Measurements from ENCODE around the gene PTPRT. TPM values are rescaled to one million over a fixed set of nuclear protein-coding genes. Genes with fewer than 3 reads are reported as not detected.

The PTPRT gene
- polyA plus RNA-seq, 1 donor: 0.78 TPM

DNA sequence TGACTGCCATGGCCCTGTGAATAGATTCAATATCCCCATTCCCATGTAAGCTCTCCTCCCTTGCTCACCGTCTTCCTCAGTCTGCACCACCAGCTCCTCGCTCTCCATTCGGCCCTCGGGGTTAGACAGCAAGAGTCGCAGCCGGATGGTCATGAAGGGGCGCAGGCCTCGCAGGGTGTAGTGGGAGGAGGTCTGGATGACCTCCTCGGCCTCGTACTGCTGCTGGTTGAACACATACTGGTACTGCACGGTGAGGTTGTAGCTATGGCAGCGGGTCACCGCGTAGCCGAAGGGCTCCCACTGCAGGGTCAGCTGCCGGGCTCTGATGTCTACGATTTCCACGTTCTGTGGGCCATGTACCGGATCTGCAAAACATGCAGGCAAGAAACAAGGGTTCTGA lies 717.5 kb downstream of the PTPRT start:
- H3K27ac ChIP-seq (ENCODE audit: low read length): no peak overlapping the region
- no peak overlapping the region for H3K4me3 ChIP-seq (ENCODE audit: low read length)
- H3K9me3 ChIP-seq (ENCODE audit: control insufficient read depth, low read depth, low read length): no peaks in the 10 kb centered on the region
- no peaks in the 10 kb centered on the region for H3K36me3 ChIP-seq (ENCODE audit: control insufficient read depth, insufficient read depth, low read length)
- no peaks in the 10 kb centered on the region for H3K4me1 ChIP-seq (ENCODE audit: control insufficient read depth, insufficient read depth, low read length)
- no CpG with 5 or more reads among the region's 19 CpGs for WGBS (ENCODE audit: insufficient coverage, low lambda C conversion rate)
- H3K27me3 ChIP-seq (ENCODE audit: control insufficient read depth, insufficient read depth, low read length): no peaks in the 10 kb centered on the region
- DNase-seq: no peak

DNA sequence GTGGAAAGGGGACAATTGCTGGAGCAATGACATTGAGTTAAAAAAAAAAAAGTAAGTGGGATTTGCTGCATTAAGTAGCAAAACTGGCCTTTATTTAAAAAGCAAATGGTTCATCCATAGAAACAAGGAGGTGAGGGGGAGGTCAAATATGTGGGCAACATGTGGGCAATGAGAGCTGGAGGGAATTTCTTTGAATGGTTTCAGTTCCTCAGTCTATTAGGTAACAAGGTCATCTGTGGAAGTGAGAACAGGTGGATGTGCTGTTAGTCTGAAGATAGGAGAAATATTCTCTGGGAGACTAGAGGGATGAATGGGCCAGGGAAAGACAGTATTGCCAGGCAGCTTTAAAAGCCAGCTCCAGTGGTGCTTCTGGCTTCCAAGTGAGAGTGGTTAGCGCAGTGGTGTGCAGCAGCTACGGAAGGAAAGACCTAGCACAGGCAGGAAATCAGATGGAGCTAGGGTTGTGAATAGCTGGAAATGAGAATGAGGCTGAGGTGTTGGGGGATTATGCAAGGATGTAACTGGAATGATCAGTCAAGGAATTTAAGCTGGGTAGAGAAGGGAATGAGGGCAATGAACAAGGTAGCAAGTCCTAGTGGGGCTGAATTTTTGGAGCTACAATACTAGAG lies 727.6 kb downstream of the PTPRT start:
- WGBS (ENCODE audit: insufficient coverage, low lambda C conversion rate): 94% methylated on average over 2 of the region's 2 CpGs
- Histone ChIP-seq H3K36me3 (ENCODE audit: control insufficient read depth, insufficient read depth, low read length) (no peaks in the 10 kb centered on the region), H3K27ac (ENCODE audit: low read length) (no peak overlapping the region), H3K27me3 (ENCODE audit: control insufficient read depth, insufficient read depth, low read length) (no peaks in the 10 kb centered on the region), H3K4me1 (ENCODE audit: control insufficient read depth, insufficient read depth, low read length) (no peaks in the 10 kb centered on the region), H3K9me3 (ENCODE audit: control insufficient read depth, low read depth, low read length) (no peaks in the 10 kb centered on the region), H3K4me3 (ENCODE audit: low read length) (no peak overlapping the region)
- no peak for DNase-seq

DNA sequence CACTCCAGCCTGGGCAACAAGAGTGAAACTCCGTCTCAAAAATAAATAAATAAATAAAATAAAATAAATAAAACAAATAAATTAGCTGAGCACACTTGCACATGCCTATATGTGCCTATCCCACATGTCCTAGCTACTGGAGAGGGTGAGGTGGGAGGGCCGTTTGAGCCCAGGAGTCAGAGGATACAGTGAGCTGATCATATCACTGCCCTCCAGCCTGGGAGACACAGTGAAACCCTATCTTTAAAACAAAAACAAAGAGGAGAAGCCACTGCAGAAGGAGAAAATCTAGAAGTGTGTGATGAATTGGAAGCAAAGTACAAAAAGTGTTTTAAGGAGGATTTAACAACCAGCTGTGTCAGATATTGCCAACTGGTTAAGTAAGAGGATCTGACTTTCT lies 728.4 kb downstream of the PTPRT start:
- H3K27me3 ChIP-seq (ENCODE audit: control insufficient read depth, insufficient read depth, low read length): no peaks in the 10 kb centered on the region
- H3K4me1 ChIP-seq (ENCODE audit: control insufficient read depth, insufficient read depth, low read length): no peaks in the 10 kb centered on the region
- no peaks in the 10 kb centered on the region for H3K9me3 ChIP-seq (ENCODE audit: control insufficient read depth, low read depth, low read length)
- H3K4me3 ChIP-seq (ENCODE audit: low read length): no peak overlapping the region
- 33% methylated on average over 1 of the region's 2 CpGs for WGBS (ENCODE audit: insufficient coverage, low lambda C conversion rate)
- no peak for DNase-seq
- H3K36me3 ChIP-seq (ENCODE audit: control insufficient read depth, insufficient read depth, low read length): no peaks in the 10 kb centered on the region
- no peak overlapping the region for H3K27ac ChIP-seq (ENCODE audit: low read length)

DNA sequence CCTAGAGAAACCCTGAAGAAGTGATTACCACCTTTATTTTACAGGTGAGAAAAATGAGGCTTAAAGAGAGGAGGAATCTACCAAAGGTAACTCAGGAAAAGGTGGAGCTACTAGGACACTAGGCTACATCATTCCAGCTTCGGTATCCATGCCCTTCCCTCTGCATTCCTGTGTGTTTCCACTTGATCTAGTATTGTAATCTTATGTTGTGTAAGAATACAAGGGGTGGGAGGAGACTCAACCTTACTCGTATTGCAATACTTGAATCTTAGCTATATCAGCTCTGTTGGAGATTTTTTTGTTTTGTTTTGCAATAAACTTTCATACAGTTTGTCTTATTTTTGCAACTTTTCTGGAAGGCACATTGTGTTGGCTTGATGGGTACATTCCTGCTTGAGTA lies 742.4 kb downstream of the PTPRT start:
- Histone ChIP-seq H3K27me3 (ENCODE audit: control insufficient read depth, insufficient read depth, low read length) (no peaks in the 10 kb centered on the region), H3K27ac (ENCODE audit: low read length) (no peak overlapping the region), H3K9me3 (ENCODE audit: control insufficient read depth, low read depth, low read length) (no peaks in the 10 kb centered on the region), H3K4me3 (ENCODE audit: low read length) (no peak overlapping the region), H3K4me1 (ENCODE audit: control insufficient read depth, insufficient read depth, low read length) (no peaks in the 10 kb centered on the region), H3K36me3 (ENCODE audit: control insufficient read depth, insufficient read depth, low read length) (no peaks in the 10 kb centered on the region)
- WGBS (ENCODE audit: insufficient coverage, low lambda C conversion rate): no CpG with 5 or more reads among the region's 2 CpGs
- no peak for DNase-seq

DNA sequence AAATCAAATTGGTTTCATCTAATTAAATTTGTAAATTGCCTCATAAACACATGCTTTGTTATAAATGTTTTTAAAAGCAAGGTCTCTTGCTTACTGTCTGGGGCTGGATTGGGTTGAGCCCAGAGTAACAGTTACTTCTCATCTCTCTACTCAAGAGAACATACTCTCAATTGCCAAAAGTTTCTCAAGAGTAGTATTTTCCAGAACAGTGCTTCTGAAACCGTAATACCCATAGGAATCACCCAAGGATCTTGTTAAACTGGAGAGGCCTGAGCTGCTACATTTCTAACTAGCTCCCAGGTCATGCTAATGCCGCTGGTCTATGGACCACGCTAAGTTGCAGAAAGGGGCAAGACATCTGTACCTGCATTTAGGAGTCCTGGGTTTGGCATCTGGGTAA lies 744.9 kb downstream of the PTPRT start:
- no peaks in the 10 kb centered on the region for H3K9me3 ChIP-seq (ENCODE audit: control insufficient read depth, low read depth, low read length)
- H3K4me1 ChIP-seq (ENCODE audit: control insufficient read depth, insufficient read depth, low read length): no peaks in the 10 kb centered on the region
- no peak for DNase-seq
- no peaks in the 10 kb centered on the region for H3K27me3 ChIP-seq (ENCODE audit: control insufficient read depth, insufficient read depth, low read length)
- H3K4me3 ChIP-seq (ENCODE audit: low read length): no peak overlapping the region
- WGBS (ENCODE audit: insufficient coverage, low lambda C conversion rate): no CpG with 5 or more reads among the region's 3 CpGs
- no peak overlapping the region for H3K27ac ChIP-seq (ENCODE audit: low read length)
- H3K36me3 ChIP-seq (ENCODE audit: control insufficient read depth, insufficient read depth, low read length): no peaks in the 10 kb centered on the region

DNA sequence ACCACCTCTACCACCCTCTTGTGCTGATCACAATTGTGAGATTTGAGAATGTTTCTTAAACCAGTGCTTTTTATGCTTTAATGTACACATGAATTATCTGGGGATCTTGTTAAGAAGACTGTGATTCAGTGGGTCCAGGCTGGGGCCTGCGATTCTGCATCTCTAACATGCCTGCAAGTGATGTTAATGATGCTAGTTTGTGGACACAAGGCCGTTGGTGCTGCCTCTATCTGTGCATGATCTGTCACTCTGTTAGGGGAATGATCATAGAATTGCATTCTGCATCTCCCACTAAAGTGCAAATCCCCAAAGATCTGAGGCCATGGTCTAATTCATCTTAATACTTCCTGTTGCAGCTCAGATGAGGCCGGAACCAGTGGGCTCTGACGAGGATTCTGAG lies 746.5 kb downstream of the PTPRT start:
- no peaks in the 10 kb centered on the region for H3K27me3 ChIP-seq (ENCODE audit: control insufficient read depth, insufficient read depth, low read length)
- H3K4me3 ChIP-seq (ENCODE audit: low read length): no peak overlapping the region
- WGBS (ENCODE audit: insufficient coverage, low lambda C conversion rate): no CpG with 5 or more reads among the region's 4 CpGs
- DNase-seq: no peak
- H3K4me1 ChIP-seq (ENCODE audit: control insufficient read depth, insufficient read depth, low read length): no peaks in the 10 kb centered on the region
- H3K36me3 ChIP-seq (ENCODE audit: control insufficient read depth, insufficient read depth, low read length): no peaks in the 10 kb centered on the region
- no peaks in the 10 kb centered on the region for H3K9me3 ChIP-seq (ENCODE audit: control insufficient read depth, low read depth, low read length)
- no peak overlapping the region for H3K27ac ChIP-seq (ENCODE audit: low read length)

DNA sequence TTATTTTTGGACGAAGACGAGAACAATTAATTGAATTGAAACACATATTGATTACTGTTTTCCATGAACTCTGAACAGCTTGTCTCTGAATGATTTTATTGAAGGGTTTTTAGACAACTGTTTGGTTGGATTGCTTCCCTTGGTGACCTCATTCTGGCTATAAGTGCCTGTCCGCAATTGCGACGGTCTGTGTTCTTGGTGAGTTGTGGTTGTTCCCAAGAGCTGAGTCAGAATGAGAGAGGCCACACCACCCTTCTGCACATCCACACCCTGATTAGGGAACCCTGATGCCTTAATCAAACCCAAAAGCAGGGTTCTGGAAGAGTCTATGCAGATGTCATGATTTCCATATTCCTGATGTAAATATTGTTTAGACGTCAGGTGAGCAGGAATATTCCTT lies 747.0 kb downstream of the PTPRT start:
- Histone ChIP-seq H3K4me3 (ENCODE audit: low read length) (no peak overlapping the region), H3K36me3 (ENCODE audit: control insufficient read depth, insufficient read depth, low read length) (no peaks in the 10 kb centered on the region), H3K4me1 (ENCODE audit: control insufficient read depth, insufficient read depth, low read length) (no peaks in the 10 kb centered on the region), H3K9me3 (ENCODE audit: control insufficient read depth, low read depth, low read length) (no peaks in the 10 kb centered on the region), H3K27ac (ENCODE audit: low read length) (no peak overlapping the region), H3K27me3 (ENCODE audit: control insufficient read depth, insufficient read depth, low read length) (no peaks in the 10 kb centered on the region)
- DNase-seq: no peak
- 92% methylated on average over 2 of the region's 6 CpGs for WGBS (ENCODE audit: insufficient coverage, low lambda C conversion rate)

DNA sequence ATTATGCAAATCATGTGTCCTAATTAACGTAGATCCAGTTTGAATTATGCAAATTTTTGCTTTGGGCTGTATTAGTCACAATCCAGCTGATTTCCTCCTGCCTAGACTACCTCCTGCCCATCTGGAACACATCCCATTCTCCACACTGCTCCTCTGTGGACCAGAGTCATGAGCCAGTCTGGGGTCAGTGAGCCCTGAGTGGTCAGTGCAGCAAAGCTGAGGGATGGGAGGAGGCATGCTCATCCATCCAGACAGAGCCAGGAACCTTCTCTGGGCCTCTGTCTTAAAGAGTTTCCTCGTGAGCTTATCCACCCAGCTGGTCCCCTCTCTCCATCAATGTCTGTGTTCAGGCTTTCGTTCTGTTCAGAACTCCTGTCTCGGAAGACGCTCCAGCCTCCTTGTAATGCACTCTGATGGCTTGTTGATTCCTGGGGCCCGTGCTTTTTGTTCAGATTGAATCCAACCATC lies 747.8 kb downstream of the PTPRT start:
- no peak overlapping the region for H3K27ac ChIP-seq (ENCODE audit: low read length)
- no peaks in the 10 kb centered on the region for H3K27me3 ChIP-seq (ENCODE audit: control insufficient read depth, insufficient read depth, low read length)
- H3K36me3 ChIP-seq (ENCODE audit: control insufficient read depth, insufficient read depth, low read length): no peaks in the 10 kb centered on the region
- no CpG with 5 or more reads among the region's 6 CpGs for WGBS (ENCODE audit: insufficient coverage, low lambda C conversion rate)
- no peaks in the 10 kb centered on the region for H3K9me3 ChIP-seq (ENCODE audit: control insufficient read depth, low read depth, low read length)
- DNase-seq: no peak
- no peaks in the 10 kb centered on the region for H3K4me1 ChIP-seq (ENCODE audit: control insufficient read depth, insufficient read depth, low read length)
- H3K4me3 ChIP-seq (ENCODE audit: low read length): no peak overlapping the region

DNA sequence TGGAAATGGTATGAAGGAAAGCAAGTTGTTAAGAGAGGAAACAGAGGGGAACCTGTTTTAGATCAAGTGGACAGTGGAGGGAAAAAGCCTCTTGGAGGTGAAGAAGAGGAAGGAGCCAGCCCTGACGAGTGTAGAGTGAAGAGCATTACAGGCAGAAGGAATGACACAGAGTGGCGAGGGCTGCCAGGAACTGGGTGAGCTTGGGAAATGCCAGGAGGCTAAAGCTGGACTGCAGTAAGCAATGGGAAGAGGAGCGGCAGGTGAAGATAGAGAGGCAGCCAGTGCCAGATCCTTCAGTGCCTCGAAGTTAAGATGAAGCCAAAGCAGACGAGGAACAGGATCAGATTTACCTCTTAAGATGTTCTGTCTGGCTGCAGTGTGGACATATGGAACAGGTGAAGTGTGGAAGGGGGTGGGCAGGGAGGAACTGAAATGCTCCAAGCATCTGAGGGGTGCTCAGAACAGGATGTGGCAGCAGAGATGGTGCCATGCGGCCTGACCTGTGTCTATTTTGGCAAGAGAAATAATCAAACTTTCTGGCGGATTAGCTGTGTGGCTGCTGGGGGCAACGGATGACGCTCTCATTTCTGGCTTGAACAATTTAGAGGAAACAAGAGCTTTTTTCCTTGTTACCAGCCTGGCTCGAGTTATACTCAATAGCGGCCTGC lies 748.4 kb downstream of the PTPRT start:
- DNase-seq: no peak
- no CpG with 5 or more reads among the region's 11 CpGs for WGBS (ENCODE audit: insufficient coverage, low lambda C conversion rate)

DNA sequence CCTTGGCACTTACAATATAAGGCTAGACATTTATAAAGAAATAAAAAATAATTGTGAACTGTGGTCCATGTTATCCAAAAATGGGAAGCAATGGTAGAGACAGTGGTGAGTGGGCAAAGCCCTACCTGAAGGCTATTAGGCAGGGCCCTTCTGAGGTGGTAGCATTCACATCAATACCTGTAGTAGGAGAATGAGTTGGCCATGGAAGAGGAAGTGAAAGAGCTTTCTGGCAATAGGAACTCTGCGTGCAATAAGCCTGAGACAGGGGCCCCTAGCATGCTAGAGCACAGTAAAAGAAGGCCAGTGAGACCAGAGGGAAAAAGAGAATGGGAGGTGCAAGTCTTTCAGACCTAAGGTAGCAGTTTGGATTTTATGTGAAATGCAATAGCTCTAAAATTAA lies 754.5 kb downstream of the PTPRT start:
- no peak overlapping the region for H3K4me3 ChIP-seq (ENCODE audit: low read length)
- no peak overlapping the region for H3K27ac ChIP-seq (ENCODE audit: low read length)
- no CpG with 5 or more reads among the region's 1 CpG for WGBS (ENCODE audit: insufficient coverage, low lambda C conversion rate)
- H3K9me3 ChIP-seq (ENCODE audit: control insufficient read depth, low read depth, low read length): no peaks in the 10 kb centered on the region
- no peak for DNase-seq
- no peaks in the 10 kb centered on the region for H3K4me1 ChIP-seq (ENCODE audit: control insufficient read depth, insufficient read depth, low read length)
- H3K36me3 ChIP-seq (ENCODE audit: control insufficient read depth, insufficient read depth, low read length): no peaks in the 10 kb centered on the region
- H3K27me3 ChIP-seq (ENCODE audit: control insufficient read depth, insufficient read depth, low read length): no peaks in the 10 kb centered on the region

More for the DNA sequence above, 748.4 kb downstream of the PTPRT start:
- Histone ChIP-seq H3K4me3 (ENCODE audit: low read length) (no peak overlapping the region), H3K9me3 (ENCODE audit: control insufficient read depth, low read depth, low read length) (no peaks in the 10 kb centered on the region), H3K27me3 (ENCODE audit: control insufficient read depth, insufficient read depth, low read length) (no peaks in the 10 kb centered on the region), H3K36me3 (ENCODE audit: control insufficient read depth, insufficient read depth, low read length) (no peaks in the 10 kb centered on the region), H3K4me1 (ENCODE audit: control insufficient read depth, insufficient read depth, low read length) (no peaks in the 10 kb centered on the region), H3K27ac (ENCODE audit: low read length) (no peak overlapping the region)
